ENCODE results near the gene BRD9. TPM values are rescaled to one million over a fixed set of nuclear protein-coding genes. Genes with fewer than 3 reads are reported as not detected.

Gene BRD9
- polyA plus RNA-seq, 1 donor (not counting 4 experiments of a cell fraction or from before 2014, with no cell fraction given) = 10.1 TPM

- H3K9ac ChIP-seq (ENCODE audit: control insufficient read depth, extremely low read depth, insufficient read depth, low read length) = no peak overlapping the region
- FAIRE-seq (no peak), DNase-seq (ENCODE audit: low read depth, low spot score) (no peak)
- no peak overlapping the region for H3K4me3 ChIP-seq (ENCODE audit: control insufficient read depth in 2 of 3, extremely low read depth in 1 of 3, insufficient read depth in 2 of 3, low read depth in 1 of 3, low read length in 3 of 3)
- H3K9me1 ChIP-seq (ENCODE audit: control insufficient read depth, extremely low read depth, insufficient read depth, low read length) = no peaks in the 10 kb centered on the region
- H3K36me3 ChIP-seq (ENCODE audit: control insufficient read depth in 2 of 2, extremely low read depth in 1 of 2, insufficient read depth in 2 of 2, low read length in 2 of 2) = peaks cover 40% of the 10 kb centered on the region in 2 experiments
- dilution Hi-C loops (cut with MboI; ENCODE audit: extremely low pct_ligation_motif_present, low sequenced_read_pairs) = no loop called here
- H3K27ac ChIP-seq (ENCODE audit: control insufficient read depth, insufficient read depth, low read length) = no peak overlapping the region
- no peak for TF ChIP-seq CTCF (optimal IDR thresholded peaks at IDR 0.05 in 1 of 3, IDR thresholded peaks at IDR 0.05 in 1 of 3, conservative IDR thresholded peaks at IDR 0.05 in 1 of 3; ENCODE audit: extremely low read depth in 1 of 3, insufficient read depth in 2 of 3, low read length in 3 of 3)
- TF ChIP-seq EZH2 (IDR thresholded peaks at IDR 0.05; ENCODE audit: low read length) = no peak
- H3K4me2 ChIP-seq (ENCODE audit: control insufficient read depth, extremely low read depth, insufficient read depth, low read depth, low read length) = no peak overlapping the region
- no peaks in the 10 kb centered on the region for H3K79me2 ChIP-seq (ENCODE audit: control insufficient read depth, insufficient read depth, low read length)
- no peaks in the 10 kb centered on the region for H3K9me3 ChIP-seq (ENCODE audit: control insufficient read depth, low read depth, low read length)
- H3K27me3 ChIP-seq (ENCODE audit: control insufficient read depth, extremely low read depth, insufficient read depth, low read length) = no peaks in the 10 kb centered on the region
- H4K20me1 ChIP-seq (ENCODE audit: control insufficient read depth, extremely low read depth, insufficient read depth, low read length) = peaks cover 3% of the 10 kb centered on the region
- H2AFZ ChIP-seq (ENCODE audit: control insufficient read depth, low read length) = no peak overlapping the region
- no peaks in the 10 kb centered on the region for H3K4me1 ChIP-seq (ENCODE audit: control insufficient read depth, extremely low read depth, insufficient read depth, low read length)
These were observed 20.9 kb downstream of the BRD9 start for GRCh38 chr5:871596-872298.

- peaks cover 36 to 37% of the 10 kb centered on the region in 2 experiments for H3K36me3 ChIP-seq (ENCODE audit: control insufficient read depth in 2 of 2, extremely low read depth in 1 of 2, insufficient read depth in 2 of 2, low read length in 2 of 2)
- no peak overlapping the region for H3K27ac ChIP-seq (ENCODE audit: control insufficient read depth, insufficient read depth, low read length)
- H3K4me3 ChIP-seq (ENCODE audit: control insufficient read depth in 2 of 3, extremely low read depth in 1 of 3, insufficient read depth in 2 of 3, low read depth in 1 of 3, low read length in 3 of 3) = no peak overlapping the region
- H2AFZ ChIP-seq (ENCODE audit: control insufficient read depth, low read length) = no peak overlapping the region
- H4K20me1 ChIP-seq (ENCODE audit: control insufficient read depth, extremely low read depth, insufficient read depth, low read length) = peaks cover 3% of the 10 kb centered on the region
- no peak overlapping the region for H3K9ac ChIP-seq (ENCODE audit: control insufficient read depth, extremely low read depth, insufficient read depth, low read length)
- no peaks in the 10 kb centered on the region for H3K79me2 ChIP-seq (ENCODE audit: control insufficient read depth, insufficient read depth, low read length)
- no peak overlapping the region for H3K4me2 ChIP-seq (ENCODE audit: control insufficient read depth, extremely low read depth, insufficient read depth, low read depth, low read length)
- H3K9me1 ChIP-seq (ENCODE audit: control insufficient read depth, extremely low read depth, insufficient read depth, low read length) = no peaks in the 10 kb centered on the region
- TF ChIP-seq CTCF (optimal IDR thresholded peaks at IDR 0.05 in 1 of 3, IDR thresholded peaks at IDR 0.05 in 1 of 3, conservative IDR thresholded peaks at IDR 0.05 in 1 of 3; ENCODE audit: extremely low read depth in 1 of 3, insufficient read depth in 2 of 3, low read length in 3 of 3) (no peak), EZH2 (IDR thresholded peaks at IDR 0.05; ENCODE audit: low read length) (no peak)
- no peaks in the 10 kb centered on the region for H3K4me1 ChIP-seq (ENCODE audit: control insufficient read depth, extremely low read depth, insufficient read depth, low read length)
- FAIRE-seq (no peak), DNase-seq (ENCODE audit: low read depth, low spot score) (no peak)
- no peaks in the 10 kb centered on the region for H3K9me3 ChIP-seq (ENCODE audit: control insufficient read depth, low read depth, low read length)
- dilution Hi-C loops (cut with MboI; ENCODE audit: extremely low pct_ligation_motif_present, low sequenced_read_pairs) = no loop called here
- no peaks in the 10 kb centered on the region for H3K27me3 ChIP-seq (ENCODE audit: control insufficient read depth, extremely low read depth, insufficient read depth, low read length)
These were observed 21.6 kb downstream of the BRD9 start for GRCh38 chr5:870956-871355.
